ENCODE measurements around the gene FOXC2.
A peak's percentile ranks its signal among the peaks of the same experiment; 100 is the strongest.

The FOXC2 gene

GRCh38 chr16:86566601-86566965 lies at the start of gene FOXC2:
Gene FOXC2 (plus strand): TSS chr16:86566829. CDS start chr16:86567336, 507 bp downstream.
- Histone ChIP-seq H3K4me3 (ENCODE audit: low read length in 2 of 2) (peak within 1 kb of the TSS in 1 of 2 donors; percentile 55), H3K36me3 (ENCODE audit: control insufficient read depth in 2 of 2, insufficient read depth in 2 of 2, low read length in 2 of 2) (no peaks in the 10 kb centered on the region), H3K9ac (ENCODE audit: low read length in 2 of 2) (no peak within 1 kb of the TSS), H3K27ac (ENCODE audit: low read length) (no peak within 1 kb of the TSS), H3K27me3 (ENCODE audit: control insufficient read depth in 1 of 2, insufficient read depth in 2 of 2, low read length in 2 of 2) (peaks cover 52 to 69% of the 10 kb centered on the region in 2 donors), H3K4me1 (ENCODE audit: control insufficient read depth, insufficient read depth, low read length) (peaks cover 20% of the 10 kb centered on the region), H3K9me3 (ENCODE audit: control insufficient read depth in 2 of 2, low read length in 2 of 2) (no peaks in the 10 kb centered on the region)

- peak overlapping the region; percentile 93 to 98 for H3K4me3 ChIP-seq (ENCODE audit: low read length in 2 of 2)
- peak overlapping the region; percentile 93 for H3K27ac ChIP-seq (ENCODE audit: low read length)
- peaks cover 5 to 26% of the 10 kb centered on the region in 2 donors for H3K36me3 ChIP-seq (ENCODE audit: control insufficient read depth in 2 of 2, insufficient read depth in 2 of 2, low read length in 2 of 2)
- H3K9ac ChIP-seq (ENCODE audit: low read length in 2 of 2): peak overlapping the region; percentile 87 to 98
- peaks cover 50% of the 10 kb centered on the region for H3K4me1 ChIP-seq (ENCODE audit: control insufficient read depth, insufficient read depth, low read length)
- H3K9me3 ChIP-seq (ENCODE audit: control insufficient read depth in 2 of 2, low read length in 2 of 2): no peaks in the 10 kb centered on the region
- no peaks in the 10 kb centered on the region for H3K27me3 ChIP-seq (ENCODE audit: control insufficient read depth in 1 of 2, insufficient read depth in 2 of 2, low read length in 2 of 2)
Measured at GRCh38 chr16:86517033-86517432, 49.6 kb upstream of the FOXC2 start.

GRCh38 chr16:86517652-86518258 lies 48.9 kb upstream of the FOXC2 start:
- peaks cover 5 to 24% of the 10 kb centered on the region in 2 donors for H3K36me3 ChIP-seq (ENCODE audit: control insufficient read depth in 2 of 2, insufficient read depth in 2 of 2, low read length in 2 of 2)
- H3K4me1 ChIP-seq (ENCODE audit: control insufficient read depth, insufficient read depth, low read length): peaks cover 48% of the 10 kb centered on the region
- H3K4me3 ChIP-seq (ENCODE audit: low read length in 2 of 2): peak overlapping the region; percentile 93 to 98
- peak overlapping the region; percentile 93 for H3K27ac ChIP-seq (ENCODE audit: low read length)
- H3K9me3 ChIP-seq (ENCODE audit: control insufficient read depth in 2 of 2, low read length in 2 of 2): no peaks in the 10 kb centered on the region
- H3K27me3 ChIP-seq (ENCODE audit: control insufficient read depth in 1 of 2, insufficient read depth in 2 of 2, low read length in 2 of 2): no peaks in the 10 kb centered on the region
- peak overlapping the region; percentile 87 to 98 for H3K9ac ChIP-seq (ENCODE audit: low read length in 2 of 2)

DNA sequence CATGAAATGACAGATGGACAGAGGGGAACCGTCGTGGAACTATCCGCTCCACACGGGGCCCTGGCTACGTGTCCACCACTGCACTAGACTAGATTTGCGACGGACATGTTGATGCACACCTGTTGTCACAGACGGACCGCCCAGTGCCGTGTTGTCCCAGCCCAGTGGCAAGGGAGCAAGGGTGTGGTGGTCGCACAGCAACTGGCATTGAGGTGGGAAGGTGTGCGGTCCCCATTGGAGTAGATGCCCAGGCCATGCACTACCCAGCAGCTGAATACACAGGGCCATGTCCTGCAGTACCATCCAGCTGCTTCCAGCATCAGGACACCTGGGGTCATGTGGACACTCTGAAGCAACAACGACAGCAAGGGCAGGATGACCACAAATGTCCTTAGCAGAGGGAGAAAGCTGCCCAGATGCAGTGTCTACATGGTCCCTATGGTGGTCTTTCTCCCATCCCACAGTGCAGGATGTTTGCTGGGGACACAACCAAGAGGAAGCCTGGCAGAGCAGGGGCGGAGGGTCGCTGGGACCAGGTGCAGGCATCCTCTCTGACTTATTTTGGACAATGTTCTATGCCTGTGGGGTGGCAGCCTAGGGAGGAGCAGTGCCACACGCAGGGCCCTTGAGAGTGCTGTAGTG lies 47.5 kb upstream of the FOXC2 start:
- H3K9me3 ChIP-seq (ENCODE audit: control insufficient read depth in 2 of 2, low read length in 2 of 2): no peaks in the 10 kb centered on the region
- H3K27ac ChIP-seq (ENCODE audit: low read length): no peak overlapping the region
- H3K4me3 ChIP-seq (ENCODE audit: low read length in 2 of 2): peak overlapping the region in 1 of 2 donors; percentile 68

GRCh38 chr16:86519649-86520316 lies 46.8 kb upstream of the FOXC2 start:
- Histone ChIP-seq H3K4me3 (ENCODE audit: low read length in 2 of 2) (peak overlapping the region; percentile 52 to 68), H3K27me3 (ENCODE audit: control insufficient read depth in 1 of 2, insufficient read depth in 2 of 2, low read length in 2 of 2) (no peaks in the 10 kb centered on the region), H3K4me1 (ENCODE audit: control insufficient read depth, insufficient read depth, low read length) (peaks cover 48% of the 10 kb centered on the region), H3K27ac (ENCODE audit: low read length) (no peak overlapping the region), H3K36me3 (ENCODE audit: control insufficient read depth in 2 of 2, insufficient read depth in 2 of 2, low read length in 2 of 2) (peaks cover 0 to 10% of the 10 kb centered on the region in 2 donors), H3K9ac (ENCODE audit: low read length in 2 of 2) (peak overlapping the region in 1 of 2 donors; percentile 59), H3K9me3 (ENCODE audit: control insufficient read depth in 2 of 2, low read length in 2 of 2) (no peaks in the 10 kb centered on the region)

More for the DNA sequence above, 47.5 kb upstream of the FOXC2 start:
- no peaks in the 10 kb centered on the region for H3K27me3 ChIP-seq (ENCODE audit: control insufficient read depth in 1 of 2, insufficient read depth in 2 of 2, low read length in 2 of 2)
- peak overlapping the region in 1 of 2 donors; percentile 51 for H3K9ac ChIP-seq (ENCODE audit: low read length in 2 of 2)
- peaks cover 0 to 14% of the 10 kb centered on the region in 2 donors for H3K36me3 ChIP-seq (ENCODE audit: control insufficient read depth in 2 of 2, insufficient read depth in 2 of 2, low read length in 2 of 2)
- peaks cover 48% of the 10 kb centered on the region for H3K4me1 ChIP-seq (ENCODE audit: control insufficient read depth, insufficient read depth, low read length)

GRCh38 chr16:86520317-86521210 lies 46.1 kb upstream of the FOXC2 start:
- Histone ChIP-seq H3K27me3 (ENCODE audit: control insufficient read depth in 1 of 2, insufficient read depth in 2 of 2, low read length in 2 of 2) (no peaks in the 10 kb centered on the region), H3K4me3 (ENCODE audit: low read length in 2 of 2) (peak overlapping the region; percentile 52 to 68), H3K36me3 (ENCODE audit: control insufficient read depth in 2 of 2, insufficient read depth in 2 of 2, low read length in 2 of 2) (peaks cover 0 to 2% of the 10 kb centered on the region in 2 donors), H3K9ac (ENCODE audit: low read length in 2 of 2) (peak overlapping the region in 1 of 2 donors; percentile 59), H3K4me1 (ENCODE audit: control insufficient read depth, insufficient read depth, low read length) (peaks cover 48% of the 10 kb centered on the region), H3K9me3 (ENCODE audit: control insufficient read depth in 2 of 2, low read length in 2 of 2) (no peaks in the 10 kb centered on the region), H3K27ac (ENCODE audit: low read length) (no peak overlapping the region)

DNA sequence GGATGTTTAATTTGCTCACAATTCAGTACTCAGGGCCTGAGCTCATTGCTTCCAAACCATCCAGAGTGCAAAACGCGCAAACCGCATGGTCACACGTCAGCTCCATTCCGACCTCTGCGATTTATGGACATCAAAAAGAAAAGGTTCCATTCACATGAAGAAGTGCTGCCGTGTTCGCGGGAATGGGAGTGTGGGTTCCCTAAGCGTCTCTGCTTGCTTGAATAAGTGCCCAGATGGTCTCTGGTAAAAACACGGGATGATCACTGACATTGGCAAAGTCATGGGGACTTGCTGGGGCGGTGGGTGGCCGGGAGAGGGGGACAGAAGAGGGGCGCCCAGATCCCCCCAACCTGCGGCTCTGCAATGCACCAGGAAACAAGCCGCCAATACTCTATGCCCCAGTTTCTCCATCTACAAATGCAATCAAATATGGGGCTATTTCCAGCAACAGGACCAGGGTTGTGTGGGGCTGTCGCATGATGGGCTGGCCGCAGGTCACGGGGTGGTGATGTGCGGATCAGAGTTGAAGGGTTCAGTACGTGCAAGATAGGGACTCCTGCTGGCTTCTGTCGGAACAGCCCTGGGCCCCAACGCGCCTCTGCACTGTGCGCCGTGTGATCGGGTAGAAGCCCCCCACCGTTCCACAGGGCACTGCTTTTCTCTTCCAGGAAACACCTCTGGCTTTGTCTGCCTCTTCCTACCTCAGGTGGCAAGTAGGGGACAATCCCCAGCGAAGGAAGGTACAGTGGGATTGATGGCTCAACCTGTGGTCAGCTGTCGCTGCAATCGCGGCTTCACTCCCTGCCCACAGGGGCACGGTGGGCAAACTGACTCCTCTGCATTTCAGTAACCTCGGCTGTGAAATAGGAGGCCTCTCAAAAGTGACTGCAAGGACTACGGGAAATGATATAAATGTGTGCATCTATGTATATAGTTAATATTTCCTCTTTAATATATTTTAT lies 45.1 kb upstream of the FOXC2 start:
- Histone ChIP-seq H3K36me3 (ENCODE audit: control insufficient read depth in 2 of 2, insufficient read depth in 2 of 2, low read length in 2 of 2) (no peaks in the 10 kb centered on the region), H3K27ac (ENCODE audit: low read length) (no peak overlapping the region), H3K9ac (ENCODE audit: low read length in 2 of 2) (no peak overlapping the region), H3K4me3 (ENCODE audit: low read length in 2 of 2) (no peak overlapping the region), H3K9me3 (ENCODE audit: control insufficient read depth in 2 of 2, low read length in 2 of 2) (no peaks in the 10 kb centered on the region), H3K27me3 (ENCODE audit: control insufficient read depth in 1 of 2, insufficient read depth in 2 of 2, low read length in 2 of 2) (no peaks in the 10 kb centered on the region), H3K4me1 (ENCODE audit: control insufficient read depth, insufficient read depth, low read length) (peaks cover 44% of the 10 kb centered on the region)

DNA sequence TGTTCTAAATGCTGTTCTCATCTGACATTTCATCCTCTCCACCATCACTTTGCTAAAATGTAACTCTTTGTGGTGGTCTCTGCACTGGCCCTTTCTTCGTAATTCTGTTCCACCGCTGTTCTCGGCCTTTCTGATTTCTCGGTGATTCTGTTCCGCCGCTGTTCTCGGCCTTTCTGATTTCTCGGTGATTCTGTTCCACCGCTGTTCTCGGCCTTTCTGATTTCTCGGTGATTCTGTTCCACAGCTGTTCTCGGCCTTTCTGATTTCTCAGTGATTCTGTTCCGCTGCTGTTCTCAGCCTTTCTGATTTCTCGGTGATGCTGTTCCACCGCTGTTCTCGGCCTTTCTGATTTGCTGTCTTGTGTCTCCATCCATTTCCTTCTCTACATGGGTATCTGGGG lies 44.0 kb upstream of the FOXC2 start:
- no peaks in the 10 kb centered on the region for H3K36me3 ChIP-seq (ENCODE audit: control insufficient read depth in 2 of 2, insufficient read depth in 2 of 2, low read length in 2 of 2)
- no peak overlapping the region for H3K27ac ChIP-seq (ENCODE audit: low read length)
- H3K4me1 ChIP-seq (ENCODE audit: control insufficient read depth, insufficient read depth, low read length): peaks cover 33% of the 10 kb centered on the region
- no peak overlapping the region for H3K4me3 ChIP-seq (ENCODE audit: low read length in 2 of 2)
- H3K27me3 ChIP-seq (ENCODE audit: control insufficient read depth in 1 of 2, insufficient read depth in 2 of 2, low read length in 2 of 2): no peaks in the 10 kb centered on the region
- no peak overlapping the region for H3K9ac ChIP-seq (ENCODE audit: low read length in 2 of 2)
- no peaks in the 10 kb centered on the region for H3K9me3 ChIP-seq (ENCODE audit: control insufficient read depth in 2 of 2, low read length in 2 of 2)

- no peak overlapping the region for H3K27ac ChIP-seq (ENCODE audit: low read length)
- H3K9ac ChIP-seq (ENCODE audit: low read length in 2 of 2): no peak overlapping the region
- H3K27me3 ChIP-seq (ENCODE audit: control insufficient read depth in 1 of 2, insufficient read depth in 2 of 2, low read length in 2 of 2): no peaks in the 10 kb centered on the region
- no peaks in the 10 kb centered on the region for H3K9me3 ChIP-seq (ENCODE audit: control insufficient read depth in 2 of 2, low read length in 2 of 2)
- H3K36me3 ChIP-seq (ENCODE audit: control insufficient read depth in 2 of 2, insufficient read depth in 2 of 2, low read length in 2 of 2): no peaks in the 10 kb centered on the region
- no peak overlapping the region for H3K4me3 ChIP-seq (ENCODE audit: low read length in 2 of 2)
- peaks cover 26% of the 10 kb centered on the region for H3K4me1 ChIP-seq (ENCODE audit: control insufficient read depth, insufficient read depth, low read length)
Measured at GRCh38 chr16:86523166-86523740, 43.4 kb upstream of the FOXC2 start.

Data from stomach smooth muscle (tissue), 2 donors.